Activated CD8-positive, alpha-beta T cell treated with anti-CD3 and anti-CD28 coated beads, Interleukin-2, amount 10 ng/mL, durations not matched to agents 7 days and 5 days (primary cell): ENCODE measurements around the gene THTPA. TPM values are rescaled to one million over a fixed set of nuclear protein-coding genes. Genes with fewer than 3 reads are reported as not detected.

ENCODE experiments used
- ATAC-seq: fragments of 150-1000 bp; cut with Tn5 transposase; one replicate; pipeline ENCODE4 v1.10.0; 2021; ENCODE audit warnings: moderate library complexity
- CTCF ChIA-PET: fragments of 350-600 bp; sonication (Branson Sonifier 250); formaldehyde crosslinking; loops from one replicate; lab custom pipeline; 2021; ENCODE audit warnings: antibody characterized with exemption; lab: Charles Lee
- POLR2A ChIA-PET: fragments of 350-600 bp; sonication (Branson Sonifier 250); formaldehyde crosslinking; loops from one replicate; lab custom pipeline; 2021; ENCODE audit warnings: antibody characterized with exemption; lab: Charles Lee
- DNase-seq: peaks from one replicate; pipeline ENCODE4 v3.0.0-alpha.2; 2020
- H3K27ac Mint-ChIP-seq: one replicate; pipeline ENCODE4 v1.8.0; 2021; ENCODE audit warnings: mild to moderate bottlenecking, mixed read lengths
- H3K27me3 Mint-ChIP-seq: one replicate; pipeline ENCODE4 v1.8.0; 2021; ENCODE audit warnings: low read depth, mixed read lengths
- H3K36me3 Mint-ChIP-seq: one replicate; pipeline ENCODE4 v1.8.0; 2021; ENCODE audit warnings: low read depth, mixed read lengths
- H3K4me1 Mint-ChIP-seq: one replicate; pipeline ENCODE4 v1.8.0; 2021; ENCODE audit warnings: low read depth, mixed read lengths
- H3K4me3 Mint-ChIP-seq: one replicate; pipeline ENCODE4 v1.8.0; 2021; ENCODE audit warnings: mild to moderate bottlenecking, mixed read lengths
- H3K9me3 Mint-ChIP-seq: one replicate; pipeline ENCODE4 v1.8.0; 2022; ENCODE audit warnings: mixed read lengths; ENCODE audit not compliant: insufficient read depth
- total RNA-seq, 2 experiments: library from RNA; stranded (reverse); gene quantifications; one replicate each; pipeline ENCODE4 v1.2.3, GENCODE V29; 2021

Gene THTPA
- total RNA-seq, 2 experiments from 2014 or later, result 7.3 to 9.8 TPM

- H3K27me3 Mint-ChIP-seq, result peaks cover 30% of the 10 kb centered on the region
- H3K4me3 Mint-ChIP-seq, result no peak overlapping the region
- peaks cover 4% of the 10 kb centered on the region for H3K36me3 Mint-ChIP-seq
- ChIA-PET CTCF (interaction anchor here (0.5 to 1.5 kb wide), 6 partner anchors 12 to 60 kb away, joined by 3 to 8 read pairs (median 4); no protein-coding TSS in a partner anchor), POLR2A (no interaction called here)
- no peak for ATAC-seq
- DNase-seq, result no peak
- H3K27ac Mint-ChIP-seq, result no peak overlapping the region
- no peaks in the 10 kb centered on the region for H3K9me3 Mint-ChIP-seq
- H3K4me1 Mint-ChIP-seq, result peaks cover 49% of the 10 kb centered on the region
Observed at GRCh38 chr14:23571701-23572523, 15.8 kb downstream of the THTPA start.

- POLR2A ChIA-PET, result no interaction called here
- ATAC-seq (no peak), DNase-seq (no peak)
- CTCF ChIA-PET, result interaction anchor here (0.5 to 1.3 kb wide), 4 partner anchors 13 to 38 kb away, joined by 3 to 8 read pairs (median 5); no protein-coding TSS in a partner anchor
- H3K4me1 Mint-ChIP-seq, result peaks cover 46% of the 10 kb centered on the region
- H3K27me3 Mint-ChIP-seq, result peaks cover 33% of the 10 kb centered on the region
- no peaks in the 10 kb centered on the region for H3K9me3 Mint-ChIP-seq
- peak overlapping the region; percentile 21 for H3K27ac Mint-ChIP-seq
- H3K4me3 Mint-ChIP-seq, result no peak overlapping the region
- H3K36me3 Mint-ChIP-seq, result peaks cover 1% of the 10 kb centered on the region
Observed at GRCh38 chr14:23572524-23572828, 16.4 kb downstream of the THTPA start.

GRCh38 chr14:23572836-23573235 is 16.8 kb downstream of the THTPA start:
- peak; percentile 17 for DNase-seq
- Mint-ChIP-seq H3K27me3 (peaks cover 36% of the 10 kb centered on the region), H3K4me3 (no peak overlapping the region), H3K4me1 (peaks cover 42% of the 10 kb centered on the region), H3K9me3 (no peaks in the 10 kb centered on the region), H3K27ac (peak overlapping the region; percentile 21), H3K36me3 (no peaks in the 10 kb centered on the region)
- CTCF ChIA-PET, result interaction anchor here (1.0 to 1.3 kb wide), 3 partner anchors 13 to 38 kb away, joined by 3 to 8 read pairs (median 6); no protein-coding TSS in a partner anchor
- no peak for ATAC-seq
- POLR2A ChIA-PET, result no interaction called here

- H3K36me3 Mint-ChIP-seq, result no peaks in the 10 kb centered on the region
- ChIA-PET POLR2A (no interaction called here), CTCF (interaction anchor here (1.3 kb wide), 2 partner anchors 14 to 15 kb away, joined by 6 to 8 read pairs; no protein-coding TSS in a partner anchor)
- peaks cover 35% of the 10 kb centered on the region for H3K4me1 Mint-ChIP-seq
- no peak for ATAC-seq
- H3K9me3 Mint-ChIP-seq, result no peaks in the 10 kb centered on the region
- peak; percentile 14 for DNase-seq
- no peak overlapping the region for H3K27ac Mint-ChIP-seq
- peaks cover 42% of the 10 kb centered on the region for H3K27me3 Mint-ChIP-seq
- no peak overlapping the region for H3K4me3 Mint-ChIP-seq
Observed at GRCh38 chr14:23573384-23574015, 17.4 kb downstream of the THTPA start.

- H3K9me3 Mint-ChIP-seq, result no peaks in the 10 kb centered on the region
- H3K36me3 Mint-ChIP-seq, result no peaks in the 10 kb centered on the region
- peak overlapping the region; percentile 12 for H3K4me3 Mint-ChIP-seq
- peaks cover 58% of the 10 kb centered on the region for H3K27me3 Mint-ChIP-seq
- H3K27ac Mint-ChIP-seq, result no peak overlapping the region
- H3K4me1 Mint-ChIP-seq, result peaks cover 22% of the 10 kb centered on the region
- ATAC-seq (peak; percentile 33), DNase-seq (peak; percentile 19)
- CTCF ChIA-PET, result no interaction called here
- POLR2A ChIA-PET, result no interaction called here
Observed at GRCh38 chr14:23577004-23577681, 21.1 kb downstream of the THTPA start.

- Mint-ChIP-seq H3K36me3 (no peaks in the 10 kb centered on the region), H3K27me3 (peaks cover 56% of the 10 kb centered on the region), H3K4me1 (peaks cover 15% of the 10 kb centered on the region), H3K27ac (no peak overlapping the region), H3K4me3 (no peak overlapping the region), H3K9me3 (no peaks in the 10 kb centered on the region)
- ATAC-seq, result no peak
- ChIA-PET POLR2A (no interaction called here), CTCF (interaction anchor here (0.8 kb wide), 1 partner anchor 54 kb away, joined by 3 read pairs; no protein-coding TSS in a partner anchor)
- DNase-seq, result no peak
Observed at GRCh38 chr14:23577710-23578392, 21.8 kb downstream of the THTPA start.

GRCh38 chr14:23578560-23579310 is 22.7 kb downstream of the THTPA start, which contains the start of gene JPH4:
TSS of gene JPH4 (minus strand) at chr14:23578790. CDS start at chr14:23577453, 1,337 bp downstream.
- Mint-ChIP-seq H3K27ac (no peak within 1 kb of the TSS), H3K4me1 (peaks cover 11% of the 10 kb centered on the region), H3K27me3 (peaks cover 57% of the 10 kb centered on the region), H3K9me3 (no peaks in the 10 kb centered on the region), H3K36me3 (no peaks in the 10 kb centered on the region), H3K4me3 (no peak within 1 kb of the TSS)
- DNase-seq (peak; percentile 16), ATAC-seq (no peak)
- CTCF ChIA-PET, result interaction anchor here (0.8 kb wide), 1 partner anchor 53 kb away, joined by 3 read pairs; no protein-coding TSS in a partner anchor
- POLR2A ChIA-PET, result no interaction called here

GRCh38 chr14:23579311-23579630 is 23.2 kb downstream of the THTPA start:
- Mint-ChIP-seq H3K4me1 (peaks cover 11% of the 10 kb centered on the region), H3K27ac (no peak overlapping the region), H3K27me3 (peaks cover 58% of the 10 kb centered on the region), H3K9me3 (no peaks in the 10 kb centered on the region), H3K36me3 (no peaks in the 10 kb centered on the region), H3K4me3 (no peak overlapping the region)
- DNase-seq (no peak), ATAC-seq (no peak)
- POLR2A ChIA-PET, result no interaction called here
- CTCF ChIA-PET, result no interaction called here

- Mint-ChIP-seq H3K36me3 (no peaks in the 10 kb centered on the region), H3K9me3 (no peaks in the 10 kb centered on the region), H3K4me1 (peaks cover 11% of the 10 kb centered on the region), H3K27me3 (peaks cover 57% of the 10 kb centered on the region), H3K27ac (no peak overlapping the region), H3K4me3 (no peak overlapping the region)
- ChIA-PET POLR2A (no interaction called here), CTCF (interaction anchor here (1.0 to 3.3 kb wide), 2 partner anchors 9 to 20 kb away, joined by 3 to 9 read pairs; no protein-coding TSS in a partner anchor)
- ATAC-seq (no peak), DNase-seq (peak; percentile 16)
Observed at GRCh38 chr14:23579739-23580138, 23.7 kb downstream of the THTPA start.

GRCh38 chr14:23580152-23580926 is 24.3 kb downstream of the THTPA start:
- peak; percentile 19 for DNase-seq
- Mint-ChIP-seq H3K4me1 (peaks cover 9% of the 10 kb centered on the region), H3K9me3 (no peaks in the 10 kb centered on the region), H3K27ac (no peak overlapping the region), H3K36me3 (no peaks in the 10 kb centered on the region), H3K4me3 (no peak overlapping the region), H3K27me3 (peaks cover 51% of the 10 kb centered on the region)
- CTCF ChIA-PET, result interaction anchor here (1.0 to 3.3 kb wide), 3 partner anchors 9 to 51 kb away, joined by 3 to 9 read pairs (median 4); no protein-coding TSS in a partner anchor
- POLR2A ChIA-PET, result no interaction called here
- no peak for ATAC-seq
